ENCODE data around the gene MED13.
"Not testable (repeated sequence)": the region's sequence is repeated elsewhere in the genome, so short reads cannot be mapped to it uniquely, and the experiment has no call there.

MED13 gene

DNA sequence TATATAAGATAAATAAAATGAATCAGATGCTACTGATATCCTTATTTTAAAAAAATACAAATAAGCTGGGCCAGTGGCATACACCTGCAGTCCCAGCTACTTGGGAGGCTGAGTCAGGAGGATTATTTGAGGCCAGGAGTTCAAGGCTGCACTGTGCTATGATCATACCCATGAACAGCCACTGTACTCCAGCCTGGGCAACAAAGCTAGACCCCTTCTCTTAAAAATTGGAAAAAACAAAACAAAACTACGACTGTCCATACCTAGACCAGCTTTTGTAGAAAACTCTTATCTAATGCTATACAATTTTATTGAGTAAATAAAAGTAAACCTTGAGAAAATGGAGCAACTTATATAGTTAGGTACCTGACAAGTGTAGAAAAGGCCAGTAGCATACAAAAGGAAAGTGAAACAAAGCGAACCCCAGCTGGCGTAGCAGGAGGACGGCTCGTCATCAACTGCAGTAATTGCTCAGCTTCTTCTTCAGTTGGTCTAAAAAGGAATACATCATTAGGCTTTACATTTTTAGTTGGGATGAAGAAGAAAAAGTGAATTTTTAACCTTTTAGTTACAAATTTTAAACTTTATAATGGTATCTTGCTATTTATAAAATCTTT, 160.9 kb downstream of the MED13 start:
- no peak for DNase-seq

DNA sequence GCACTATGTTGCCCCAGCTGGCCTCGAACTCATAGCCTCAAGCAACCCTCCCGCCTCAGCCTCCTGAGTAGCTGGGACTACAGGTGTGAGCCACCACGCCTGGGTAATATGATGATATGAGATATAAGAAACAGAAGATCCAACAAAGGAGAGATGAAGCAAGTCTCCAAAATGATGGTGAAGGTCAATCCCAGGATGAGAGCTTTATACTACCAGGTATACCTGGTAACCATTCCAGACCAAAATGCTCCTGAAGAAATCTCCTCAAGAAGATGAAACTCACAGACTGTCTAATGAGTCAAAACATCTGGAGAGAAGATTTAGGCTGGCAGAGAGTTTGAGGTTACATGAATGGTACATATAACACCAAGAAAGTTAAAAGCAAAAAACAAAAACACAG, 161.8 kb downstream of the MED13 start:
- DNase-seq: no peak

GRCh38 chr17:61897548-61898180, 167.4 kb downstream of the MED13 start:
- DNase-seq: no peak

GRCh38 chr17:61895391-61895790, 169.7 kb downstream of the MED13 start:
- no peak for DNase-seq

GRCh38 chr17:61894310-61894709, 170.8 kb downstream of the MED13 start:
- DNase-seq: not testable (repeated sequence)

Data from NCI-H187 treated with DMSO at 0.1 percent for 48 hours (cell line).